HG03108 (cell line): ENCODE measurements around the gene MYL11.

Experiments used
- ATAC-seq: cut with Tn5 transposase; IDR thresholded peaks from one replicate; pipeline ENCODE4 v1.9.1; 2021; ENCODE audit warnings: moderate library complexity; ENCODE audit not compliant: unreplicated experiment

MYL11 gene

GRCh38 chr16:30416624-30417528, 42.3 kb downstream of the MYL11 start:
- ATAC-seq, result no peak

GRCh38 chr16:30417529-30418349, 43.1 kb downstream of the MYL11 start:
- peak; percentile 78 for ATAC-seq

GRCh38 chr16:30418350-30419181, 44.0 kb downstream of the MYL11 start:
- ATAC-seq, result peak; percentile 2

- ATAC-seq, result no peak
Measured at GRCh38 chr16:30421010-30421409, 46.4 kb downstream of the MYL11 start.
